Gastroesophageal sphincter (tissue), 3 donors: Measurements from ENCODE around the gene ABR.

Experiments used
- CTCF ChIP-seq, 4 experiments: fragments of 200-600 bp in 2 of 4; fragments of 450-650 bp in 2 of 4; sonication (generic) in 1 of 4; IDR thresholded peaks; one replicate each; pipeline ENCODE4 v1.5.1; 2017 to 2019; ENCODE audit warnings: antibody characterized with exemption in 4 of 4, mild to moderate bottlenecking in 2 of 4, moderate library complexity in 2 of 4
- EP300 ChIP-seq: sonication (generic); formaldehyde crosslinking; IDR thresholded peaks from one replicate; pipeline ENCODE4 v1.6.1; 2017; ENCODE audit warnings: antibody characterized with exemption, mild to moderate bottlenecking

- peak in 3 of 4 experiments; percentile 25 to 35 (median 35) for TF ChIP-seq CTCF (IDR thresholded peaks at IDR 0.05)
- TF ChIP-seq EP300: no peak
Measured at GRCh38 chr17:1002412-1002753, 177.4 kb downstream of the ABR start.
